Stimulated activated CD4-positive, alpha-beta T cell treated with anti-CD3 and anti-CD28 coated beads, Interleukin-12 subunit alpha, Interleukin-12 subunit beta, amount 100 ng/mL, for 24 hours (primary cell): ENCODE data around the gene DTX4.

Source experiments
- DNase-seq, 2 experiments: peaks; one replicate each; pipeline ENCODE4 v3.0.0-alpha.2; 2020; ENCODE audit warnings: low read depth in 2 of 2

The DTX4 gene

GRCh38 chr11:59173080-59173963 is 1.4 kb downstream of the DTX4 start:
- no peak for DNase-seq

DNA sequence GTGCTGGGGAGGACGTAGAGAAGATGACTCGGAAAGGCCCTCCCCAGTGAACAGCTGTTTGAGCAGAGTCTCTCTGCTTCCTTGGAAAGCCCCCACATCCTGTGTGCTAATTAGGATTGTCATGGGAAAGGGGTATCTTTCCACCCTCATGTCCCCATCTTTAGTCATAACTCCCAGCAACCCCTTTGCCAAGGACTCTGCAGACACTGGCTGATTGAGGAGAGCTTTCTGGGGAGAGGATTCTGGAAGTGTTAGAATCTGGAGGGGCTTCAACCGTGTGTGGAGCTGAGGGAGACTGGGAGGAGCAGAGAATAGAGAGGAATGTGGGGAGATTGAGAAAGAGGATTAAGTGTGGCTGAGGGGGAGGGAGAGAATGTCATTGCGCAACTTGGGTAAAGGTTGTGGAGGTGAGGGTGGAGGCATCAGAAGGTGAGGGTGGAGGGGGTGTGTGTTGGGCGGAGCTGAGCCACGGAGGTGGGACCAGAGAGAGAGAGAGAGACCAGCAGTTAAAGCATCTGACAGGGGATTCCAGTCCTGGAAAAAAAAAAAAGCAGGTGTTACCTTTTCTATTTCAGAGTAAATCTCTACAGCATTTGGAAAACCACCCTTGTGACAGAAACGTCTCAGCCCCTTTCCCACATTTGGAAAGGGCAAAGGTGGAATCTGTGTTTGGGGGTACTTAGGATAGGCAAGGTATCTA is 2.2 kb downstream of the DTX4 start:
- DNase-seq = no peak

- no peak for DNase-seq
Observed at GRCh38 chr11:59174664-59175033, 2.7 kb downstream of the DTX4 start.

GRCh38 chr11:59175091-59175501 is 3.2 kb downstream of the DTX4 start:
- DNase-seq = no peak

DNA sequence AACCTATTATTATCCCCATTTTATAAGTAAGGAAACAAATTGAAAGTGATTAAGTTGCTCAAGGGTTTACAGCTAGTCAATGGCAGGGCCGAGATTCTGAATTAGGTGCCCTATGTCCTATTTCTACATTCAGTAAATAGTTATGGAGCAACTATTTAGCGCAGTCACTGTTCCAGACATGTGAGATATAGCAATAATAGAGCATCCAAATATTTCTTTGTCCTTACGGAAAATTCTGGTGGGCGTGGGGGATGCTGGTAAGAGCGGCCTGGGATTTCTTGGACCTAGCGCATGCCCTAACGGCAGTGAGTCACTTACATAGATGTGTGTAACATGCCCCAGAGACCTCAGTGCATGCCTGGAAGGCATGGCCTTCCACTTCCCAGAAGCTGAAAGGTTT is 4.4 kb downstream of the DTX4 start:
- DNase-seq = no peak

GRCh38 chr11:59178402-59178801 is 6.5 kb downstream of the DTX4 start:
- no peak for DNase-seq

GRCh38 chr11:59179121-59179520 is 7.2 kb downstream of the DTX4 start:
- DNase-seq = no peak

- DNase-seq = no peak
Observed at GRCh38 chr11:59180168-59180776, 8.3 kb downstream of the DTX4 start.

DNA sequence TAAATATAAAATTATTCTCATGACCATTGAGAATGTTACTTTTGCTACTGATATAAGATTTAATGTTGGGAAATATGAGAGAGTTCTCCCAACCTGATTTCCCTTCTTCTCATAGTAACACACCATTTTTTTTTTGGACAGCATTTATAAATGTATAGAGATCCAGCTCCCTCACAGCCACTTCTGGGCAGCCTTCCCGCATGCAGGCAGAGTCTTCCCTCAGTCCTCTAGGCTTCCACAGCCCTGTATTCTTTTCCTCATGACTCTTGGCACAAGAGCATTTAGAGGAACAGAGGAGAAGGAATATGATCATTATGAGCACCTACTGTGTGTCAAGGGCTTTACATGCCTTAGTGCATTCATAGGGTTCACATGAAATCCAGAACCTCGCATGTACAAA is 9.0 kb downstream of the DTX4 start:
- DNase-seq = no peak

DNA sequence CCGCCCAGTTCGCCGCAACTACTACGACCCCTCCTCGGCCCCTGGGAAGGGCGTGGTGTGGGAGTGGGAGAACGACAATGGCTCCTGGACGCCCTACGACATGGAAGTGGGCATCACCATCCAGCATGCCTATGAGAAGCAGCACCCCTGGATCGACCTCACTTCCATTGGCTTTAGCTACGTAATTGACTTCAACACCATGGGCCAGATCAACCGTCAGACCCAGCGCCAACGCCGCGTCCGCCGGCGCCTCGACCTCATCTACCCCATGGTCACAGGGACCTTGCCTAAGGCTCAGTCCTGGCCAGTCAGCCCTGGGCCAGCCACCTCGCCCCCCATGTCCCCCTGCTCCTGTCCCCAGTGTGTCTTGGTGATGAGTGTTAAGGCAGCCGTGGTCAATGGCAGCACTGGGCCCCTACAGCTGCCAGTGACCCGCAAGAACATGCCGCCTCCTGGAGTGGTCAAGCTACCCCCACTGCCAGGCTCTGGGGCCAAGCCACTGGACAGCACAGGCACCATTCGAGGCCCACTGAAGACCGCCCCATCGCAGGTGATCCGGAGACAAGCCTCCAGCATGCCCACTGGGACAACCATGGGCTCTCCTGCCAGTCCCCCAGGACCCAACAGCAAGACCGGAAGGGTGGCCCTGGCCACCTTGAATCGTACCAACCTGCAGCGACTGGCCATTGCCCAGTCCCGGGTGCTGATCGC is 10.0 kb downstream of the DTX4 start:
- no peak for DNase-seq

GRCh38 chr11:59182457-59183151 is 10.7 kb downstream of the DTX4 start:
- no peak for DNase-seq

DNA sequence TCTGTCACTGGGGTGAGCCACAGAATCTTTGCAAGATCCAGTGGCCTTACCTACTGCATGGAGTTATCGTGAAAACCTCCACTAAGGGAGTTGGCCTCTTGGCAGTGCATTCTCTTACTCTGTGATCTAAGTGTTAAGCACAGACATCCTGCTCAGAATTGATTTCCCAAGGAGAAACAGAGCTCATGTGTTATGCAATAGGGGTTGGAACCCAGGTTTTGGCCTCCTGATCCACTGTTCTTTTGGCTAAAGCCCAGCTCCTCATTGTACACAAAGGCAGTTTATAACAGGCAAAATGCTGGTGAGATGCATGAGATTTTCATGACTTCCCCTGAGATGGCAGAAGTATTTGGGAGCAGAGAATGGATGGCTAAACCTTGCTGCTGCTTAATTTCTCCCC is 11.8 kb downstream of the DTX4 start:
- DNase-seq = no peak

- DNase-seq = no peak
Observed at GRCh38 chr11:59184691-59185339, 12.9 kb downstream of the DTX4 start.

DNA sequence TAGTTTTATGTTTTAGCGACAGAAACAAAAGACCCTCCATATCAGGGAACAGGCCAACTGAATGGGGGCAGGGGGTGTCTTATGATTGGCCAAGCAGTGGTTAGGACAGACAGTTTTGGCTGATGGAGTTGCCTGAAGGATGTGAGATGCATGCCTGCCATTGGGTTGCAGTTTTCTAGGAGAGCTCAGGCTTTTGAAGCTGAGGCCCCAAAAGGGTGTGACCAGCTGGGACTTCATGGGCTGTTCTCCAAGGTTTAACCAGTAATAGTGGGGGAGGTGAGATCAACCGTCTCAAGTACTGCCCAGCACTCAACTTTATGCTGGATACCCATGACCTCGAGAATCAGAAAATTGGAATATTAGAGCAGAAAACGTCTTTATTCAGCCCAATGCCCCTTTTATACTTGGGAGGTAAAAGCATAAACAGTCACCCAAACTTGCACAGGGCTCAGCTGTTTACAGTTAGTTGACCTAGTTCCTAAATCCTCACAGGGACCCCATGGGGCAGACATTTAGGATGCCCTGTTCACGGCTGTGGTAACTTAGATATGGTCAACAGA is 13.5 kb downstream of the DTX4 start:
- DNase-seq = no peak

GRCh38 chr11:59186130-59186594 is 14.2 kb downstream of the DTX4 start:
- peak in 1 of 2 experiments; percentile 43 for DNase-seq

- no peak for DNase-seq
Observed at GRCh38 chr11:59187035-59187434, 15.1 kb downstream of the DTX4 start.

GRCh38 chr11:59187587-59187986 is 15.7 kb downstream of the DTX4 start:
- no peak for DNase-seq

DNA sequence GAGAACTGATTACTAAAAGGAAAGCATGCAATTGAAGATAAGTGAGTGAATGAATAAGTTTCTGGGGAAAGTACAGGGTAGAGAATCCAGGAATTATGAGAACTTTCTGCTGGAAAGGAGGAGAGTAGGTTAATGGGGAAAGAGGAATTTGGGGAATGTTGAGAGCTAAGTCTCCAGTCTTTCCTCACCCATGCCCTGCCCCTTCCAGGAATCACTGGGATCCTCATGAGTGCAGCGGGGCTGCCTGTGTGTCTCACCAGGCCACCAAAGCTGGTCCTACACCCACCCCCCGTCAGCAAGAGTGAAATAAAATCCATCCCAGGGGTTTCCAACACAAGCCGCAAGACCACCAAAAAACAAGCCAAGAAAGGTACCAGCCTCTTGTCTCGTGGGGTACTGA is 17.0 kb downstream of the DTX4 start:
- DNase-seq = no peak

- no peak for DNase-seq
Observed at GRCh38 chr11:59189986-59190385, 18.1 kb downstream of the DTX4 start.

GRCh38 chr11:59191095-59191494 is 19.2 kb downstream of the DTX4 start:
- DNase-seq = no peak

GRCh38 chr11:59191890-59192289 is 20.0 kb downstream of the DTX4 start:
- no peak for DNase-seq
